ENCODE measurements around the gene SLC39A12.

SLC39A12 gene

DNA sequence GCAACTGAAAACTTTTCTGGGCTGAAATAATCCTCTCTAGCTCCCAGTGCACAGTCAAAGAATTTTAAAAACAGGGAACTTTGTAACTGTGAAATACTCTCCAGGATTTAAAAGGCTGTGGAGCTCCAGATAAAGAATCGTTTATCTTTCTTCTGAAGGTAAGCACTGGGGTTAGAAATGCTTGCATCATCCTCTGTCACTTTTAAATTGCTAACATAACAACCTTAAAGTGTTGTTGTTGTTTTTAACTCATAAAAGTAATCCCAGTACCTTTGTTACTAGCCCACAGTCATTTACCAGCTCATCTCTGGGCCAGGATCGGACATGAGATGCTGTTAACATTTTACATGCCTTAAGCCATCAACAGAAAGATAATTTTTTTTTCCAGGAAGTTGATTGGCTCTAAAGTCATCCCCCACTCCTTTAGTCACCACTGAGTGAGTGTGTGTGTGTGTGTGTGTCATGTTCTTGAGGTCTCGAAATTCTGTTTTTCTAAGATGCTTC is at the start of gene SLC39A12:
Gene SLC39A12 (plus strand): TSS at position 51 of the 504 bp plus-strand sequence. CDS start 1,359 bp downstream, outside the sequence.
- Mint-ChIP-seq H3K4me3 (no peak within 1 kb of the TSS), H3K27me3 (peaks cover 7% of the 10 kb centered on the region), H3K36me3 (ENCODE audit: low read depth) (no peaks in the 10 kb centered on the region), H3K4me1 (ENCODE audit: low read depth) (no peaks in the 10 kb centered on the region), H3K27ac (no peak within 1 kb of the TSS), H3K9me3 (peaks cover 9% of the 10 kb centered on the region)

DNA sequence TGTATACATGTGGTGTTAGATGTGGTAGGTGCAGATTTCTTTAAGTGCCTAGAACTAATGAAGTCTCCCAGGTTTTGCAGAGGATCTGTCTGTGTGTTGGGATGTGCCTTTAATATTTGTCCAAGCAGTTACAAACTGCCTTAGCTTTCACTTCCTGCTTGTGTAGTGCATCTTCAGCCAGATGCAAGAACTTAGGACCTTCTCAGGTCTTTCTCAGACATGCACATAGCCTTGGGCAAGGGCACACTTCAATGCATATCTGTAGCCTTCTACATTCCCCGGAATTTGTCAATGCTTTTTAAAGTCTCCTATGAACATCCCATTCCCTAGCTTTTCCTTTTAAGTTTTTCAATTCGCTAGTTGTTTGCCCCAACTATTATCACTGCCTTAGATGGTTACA is 47.2 kb upstream of the SLC39A12 start:
- H3K36me3 Mint-ChIP-seq (ENCODE audit: low read depth): no peaks in the 10 kb centered on the region
- H3K4me3 Mint-ChIP-seq: no peak overlapping the region
- no peaks in the 10 kb centered on the region for H3K9me3 Mint-ChIP-seq
- no peaks in the 10 kb centered on the region for H3K4me1 Mint-ChIP-seq (ENCODE audit: low read depth)
- no peaks in the 10 kb centered on the region for H3K27me3 Mint-ChIP-seq
- no peak overlapping the region for H3K27ac Mint-ChIP-seq

DNA sequence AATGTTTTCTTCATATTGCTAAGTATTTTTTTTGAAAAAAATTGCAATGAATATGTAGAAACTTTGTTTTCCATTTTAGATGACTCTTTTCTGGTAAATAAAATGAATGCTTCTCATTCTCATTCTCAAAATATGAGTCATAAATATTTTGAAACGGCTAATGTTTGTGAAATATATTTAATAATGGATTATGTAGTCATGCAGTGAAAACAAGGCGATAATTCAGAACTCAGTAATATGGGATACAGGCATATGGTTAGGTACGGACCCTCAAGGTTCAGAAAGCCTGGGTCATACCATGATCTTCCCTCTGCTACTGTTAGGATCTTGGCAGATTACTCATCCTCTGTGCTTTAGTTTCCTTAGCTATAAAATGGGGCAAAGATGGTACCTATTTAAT is 46.2 kb upstream of the SLC39A12 start:
- Mint-ChIP-seq H3K9me3 (no peaks in the 10 kb centered on the region), H3K27ac (no peak overlapping the region), H3K4me1 (ENCODE audit: low read depth) (no peaks in the 10 kb centered on the region), H3K4me3 (no peak overlapping the region), H3K36me3 (ENCODE audit: low read depth) (no peaks in the 10 kb centered on the region), H3K27me3 (no peaks in the 10 kb centered on the region)

DNA sequence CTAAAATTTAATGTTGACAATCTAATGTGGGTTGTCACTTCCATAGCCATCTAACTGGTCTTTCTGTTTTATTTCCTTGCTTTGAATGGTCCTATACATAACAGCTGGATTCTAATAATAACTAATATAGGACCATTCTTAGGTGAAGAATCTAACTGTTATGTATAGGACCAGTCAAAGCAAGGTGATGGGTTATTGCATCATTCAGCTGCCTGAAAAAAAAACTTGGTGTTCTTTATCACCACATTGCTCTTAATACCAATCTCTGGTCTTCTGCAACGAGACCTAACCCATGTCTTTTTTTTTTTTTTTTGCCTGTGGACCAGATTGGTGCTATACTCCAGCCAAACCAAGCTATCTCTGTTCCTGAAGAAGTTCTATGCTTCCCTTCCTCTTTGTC is 45.7 kb upstream of the SLC39A12 start:
- Mint-ChIP-seq H3K27me3 (no peaks in the 10 kb centered on the region), H3K4me1 (ENCODE audit: low read depth) (no peaks in the 10 kb centered on the region), H3K27ac (no peak overlapping the region), H3K4me3 (no peak overlapping the region), H3K9me3 (no peaks in the 10 kb centered on the region), H3K36me3 (ENCODE audit: low read depth) (no peaks in the 10 kb centered on the region)

DNA sequence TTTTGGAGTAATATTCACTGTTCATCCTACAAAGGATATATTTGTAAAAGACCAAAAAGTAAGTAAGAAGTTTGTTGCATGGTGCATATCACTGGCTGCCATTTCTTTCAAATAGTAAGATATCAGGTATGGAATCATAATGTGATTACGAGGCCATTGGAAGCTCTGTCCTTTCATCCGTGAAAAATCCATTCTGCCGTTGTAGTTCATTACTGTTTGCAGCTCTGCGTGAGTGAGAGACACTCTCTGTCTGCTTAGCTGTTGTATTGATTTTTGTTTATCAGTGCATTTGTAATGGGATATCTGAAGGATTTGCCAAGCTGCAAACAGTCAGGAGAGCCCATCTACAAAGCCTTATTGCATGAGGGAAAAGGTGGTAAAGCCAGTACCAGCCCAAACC is 44.1 kb upstream of the SLC39A12 start:
- Mint-ChIP-seq H3K4me3 (no peak overlapping the region), H3K4me1 (ENCODE audit: low read depth) (no peaks in the 10 kb centered on the region), H3K27ac (no peak overlapping the region), H3K27me3 (no peaks in the 10 kb centered on the region), H3K36me3 (ENCODE audit: low read depth) (no peaks in the 10 kb centered on the region), H3K9me3 (no peaks in the 10 kb centered on the region)

DNA sequence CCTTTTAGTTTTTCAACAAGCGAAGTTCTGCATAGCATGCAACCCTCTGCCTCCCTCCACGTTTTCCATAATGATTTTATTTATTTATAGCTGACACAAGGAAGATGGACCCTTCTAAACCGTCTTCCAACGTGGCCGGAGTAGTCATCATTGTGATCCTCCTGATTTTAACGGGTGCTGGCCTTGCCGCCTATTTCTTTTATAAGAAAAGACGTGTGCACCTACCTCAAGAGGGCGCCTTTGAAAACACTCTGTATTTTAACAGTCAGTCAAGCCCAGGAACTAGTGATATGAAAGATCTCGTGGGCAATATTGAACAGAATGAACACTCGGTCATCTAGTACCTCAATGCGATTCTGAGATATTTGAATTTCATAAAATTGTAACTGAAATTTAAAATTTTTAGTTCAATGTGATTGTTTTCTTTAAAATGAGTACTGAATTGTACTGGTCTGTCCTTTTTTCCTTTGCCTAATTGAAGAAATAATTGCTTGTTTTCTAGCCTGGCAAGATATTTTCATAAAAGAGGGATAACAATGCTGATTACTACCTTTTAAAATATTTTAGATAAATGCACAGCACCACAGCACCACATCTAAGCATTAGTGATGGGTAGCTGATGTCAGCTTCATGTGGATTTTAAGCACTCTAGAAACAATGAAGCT is 41.5 kb upstream of the SLC39A12 start:
- Mint-ChIP-seq H3K27me3 (no peaks in the 10 kb centered on the region), H3K9me3 (no peaks in the 10 kb centered on the region), H3K36me3 (ENCODE audit: low read depth) (no peaks in the 10 kb centered on the region), H3K4me1 (ENCODE audit: low read depth) (no peaks in the 10 kb centered on the region), H3K4me3 (no peak overlapping the region), H3K27ac (no peak overlapping the region)

DNA sequence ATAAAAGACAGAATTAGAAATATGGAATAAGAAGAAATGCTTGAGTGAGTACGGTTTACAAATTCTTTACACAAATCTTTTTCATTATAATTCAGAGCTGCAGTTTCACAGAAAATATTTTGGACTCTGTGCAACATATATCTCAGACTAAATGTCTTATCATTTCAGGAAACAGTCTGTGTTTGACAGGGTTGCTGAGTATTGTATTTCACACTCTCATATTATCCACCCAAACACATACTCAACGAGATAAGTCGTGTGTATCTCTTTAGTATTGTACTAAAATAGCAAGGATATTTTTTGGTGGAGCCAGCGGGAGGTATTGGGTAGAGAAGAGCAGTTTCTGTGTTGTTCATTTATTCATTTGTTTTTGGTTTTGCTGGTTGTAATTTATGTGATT is 39.0 kb upstream of the SLC39A12 start:
- H3K4me3 Mint-ChIP-seq: no peak overlapping the region
- H3K27me3 Mint-ChIP-seq: no peaks in the 10 kb centered on the region
- H3K27ac Mint-ChIP-seq: no peak overlapping the region
- H3K36me3 Mint-ChIP-seq (ENCODE audit: low read depth): no peaks in the 10 kb centered on the region
- peaks cover 3% of the 10 kb centered on the region for H3K9me3 Mint-ChIP-seq
- H3K4me1 Mint-ChIP-seq (ENCODE audit: low read depth): no peaks in the 10 kb centered on the region

DNA sequence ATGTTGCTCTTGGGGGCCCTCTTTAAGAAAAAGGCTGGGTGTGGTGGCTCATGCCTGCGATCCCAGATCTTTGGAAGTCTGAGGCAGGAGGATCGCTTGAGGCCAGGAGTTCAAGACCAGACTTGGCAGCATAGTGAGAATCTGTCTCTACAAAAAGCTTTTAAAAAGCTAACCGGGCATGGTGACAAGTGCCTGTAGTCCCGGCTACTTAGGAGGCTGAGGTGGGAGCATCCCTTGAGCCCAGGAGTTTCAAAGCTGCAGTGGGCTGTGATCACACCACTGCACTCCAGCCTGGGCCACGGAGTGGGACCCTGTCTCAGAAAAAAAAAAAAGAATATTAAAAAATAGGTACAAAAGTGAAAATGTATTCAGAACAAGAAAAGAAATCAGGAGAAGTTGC is 38.1 kb upstream of the SLC39A12 start:
- Mint-ChIP-seq H3K36me3 (ENCODE audit: low read depth) (no peaks in the 10 kb centered on the region), H3K27me3 (no peaks in the 10 kb centered on the region), H3K4me1 (ENCODE audit: low read depth) (no peaks in the 10 kb centered on the region), H3K4me3 (no peak overlapping the region), H3K9me3 (peaks cover 9% of the 10 kb centered on the region), H3K27ac (no peak overlapping the region)

DNA sequence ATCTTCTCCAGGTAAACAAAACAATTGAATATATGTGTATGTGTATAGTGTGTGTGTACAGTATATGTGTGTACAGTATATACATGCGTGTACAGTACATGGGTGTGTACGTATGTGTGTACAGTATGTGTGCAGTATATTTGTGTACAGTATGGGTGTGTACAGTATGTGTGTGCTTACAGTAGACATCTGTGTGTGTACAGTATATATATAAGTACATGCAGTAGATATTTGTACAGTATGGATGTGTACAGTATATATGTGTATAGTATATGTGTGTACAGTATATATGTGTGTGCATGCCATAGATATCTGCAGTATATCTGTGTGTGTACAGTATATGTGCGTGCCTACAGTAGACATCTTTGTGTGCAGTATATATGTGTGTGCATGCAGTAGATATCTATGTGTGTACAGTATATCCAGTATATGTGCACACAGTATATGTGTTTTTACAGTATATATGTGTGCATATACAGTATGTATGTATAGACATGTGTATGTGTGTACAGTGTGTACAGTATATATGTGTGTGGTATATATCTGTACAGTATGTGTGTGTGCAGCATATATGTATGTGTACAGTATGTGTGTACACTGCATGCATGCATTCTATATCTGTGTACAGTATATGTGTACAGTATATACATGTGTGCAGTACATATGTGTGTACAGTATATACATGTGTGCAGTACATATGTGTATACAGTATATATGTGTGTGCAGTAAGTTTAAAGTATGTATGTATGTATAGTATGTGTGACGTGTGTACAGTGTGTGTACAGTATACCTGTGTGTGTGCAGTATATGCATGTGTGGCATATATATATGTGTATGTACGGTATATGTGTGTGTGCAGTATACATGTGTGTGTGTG is 37.3 kb upstream of the SLC39A12 start:
- peaks cover 9% of the 10 kb centered on the region for H3K9me3 Mint-ChIP-seq
- H3K27ac Mint-ChIP-seq: no peak overlapping the region
- no peaks in the 10 kb centered on the region for H3K36me3 Mint-ChIP-seq (ENCODE audit: low read depth)
- H3K4me3 Mint-ChIP-seq: no peak overlapping the region
- H3K27me3 Mint-ChIP-seq: no peaks in the 10 kb centered on the region
- no peaks in the 10 kb centered on the region for H3K4me1 Mint-ChIP-seq (ENCODE audit: low read depth)

DNA sequence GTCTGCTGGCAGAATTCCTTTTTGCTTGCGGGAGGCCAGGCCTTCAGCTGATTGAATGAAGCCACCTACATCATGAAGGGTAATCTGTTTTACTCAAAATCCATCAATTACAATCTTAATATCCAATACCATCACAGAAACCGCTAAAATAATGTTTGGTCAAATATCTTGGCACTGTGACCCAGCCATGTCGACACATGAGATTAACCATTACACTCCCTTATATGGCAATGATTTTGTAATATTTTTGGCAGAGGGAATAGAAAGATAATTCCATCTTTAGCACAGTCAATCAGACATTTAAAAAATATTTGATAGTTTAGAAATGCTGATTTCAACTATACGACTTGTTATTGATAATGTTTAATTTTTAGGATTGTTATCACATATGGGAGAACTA is 36.5 kb upstream of the SLC39A12 start:
- peaks cover 9% of the 10 kb centered on the region for H3K9me3 Mint-ChIP-seq
- H3K27me3 Mint-ChIP-seq: no peaks in the 10 kb centered on the region
- H3K27ac Mint-ChIP-seq: no peak overlapping the region
- no peaks in the 10 kb centered on the region for H3K4me1 Mint-ChIP-seq (ENCODE audit: low read depth)
- no peaks in the 10 kb centered on the region for H3K36me3 Mint-ChIP-seq (ENCODE audit: low read depth)
- H3K4me3 Mint-ChIP-seq: no peak overlapping the region

DNA sequence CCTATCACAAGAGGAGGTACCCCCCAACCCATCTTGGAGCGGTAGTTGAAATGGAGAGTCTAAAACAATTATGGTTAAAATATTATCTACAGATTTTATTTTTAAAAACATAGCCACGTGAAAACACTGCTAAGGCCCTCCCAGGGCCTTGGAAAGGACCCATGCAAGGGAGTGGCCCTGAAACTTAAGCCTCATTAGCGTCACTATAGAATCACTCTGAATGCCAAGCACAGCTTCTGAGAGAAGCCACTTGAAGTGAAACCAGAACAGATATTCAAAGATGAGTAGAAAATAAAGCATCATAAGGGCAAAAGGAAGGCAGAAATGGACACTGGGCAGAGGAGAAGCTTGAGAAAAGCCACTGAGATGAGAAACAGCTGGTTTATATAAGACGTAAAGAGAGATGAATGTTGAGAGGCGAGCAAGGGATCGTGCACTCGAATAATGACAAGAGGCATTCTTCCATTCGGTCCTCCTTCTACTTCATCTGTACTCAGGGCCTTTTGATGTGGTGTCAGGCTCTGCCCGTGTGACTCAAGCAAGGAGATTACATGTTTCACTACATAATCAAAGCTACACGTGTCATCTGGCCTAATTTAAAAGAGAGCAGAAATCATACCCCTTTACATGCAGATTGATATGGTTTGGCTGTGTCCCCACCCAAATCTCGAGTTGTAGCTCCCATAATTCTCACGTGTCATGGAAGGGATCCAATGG is 33.4 kb upstream of the SLC39A12 start:
- Mint-ChIP-seq H3K4me1 (ENCODE audit: low read depth) (no peaks in the 10 kb centered on the region), H3K27me3 (no peaks in the 10 kb centered on the region), H3K4me3 (no peak overlapping the region), H3K27ac (no peak overlapping the region), H3K9me3 (peaks cover 9% of the 10 kb centered on the region), H3K36me3 (ENCODE audit: low read depth) (no peaks in the 10 kb centered on the region)

DNA sequence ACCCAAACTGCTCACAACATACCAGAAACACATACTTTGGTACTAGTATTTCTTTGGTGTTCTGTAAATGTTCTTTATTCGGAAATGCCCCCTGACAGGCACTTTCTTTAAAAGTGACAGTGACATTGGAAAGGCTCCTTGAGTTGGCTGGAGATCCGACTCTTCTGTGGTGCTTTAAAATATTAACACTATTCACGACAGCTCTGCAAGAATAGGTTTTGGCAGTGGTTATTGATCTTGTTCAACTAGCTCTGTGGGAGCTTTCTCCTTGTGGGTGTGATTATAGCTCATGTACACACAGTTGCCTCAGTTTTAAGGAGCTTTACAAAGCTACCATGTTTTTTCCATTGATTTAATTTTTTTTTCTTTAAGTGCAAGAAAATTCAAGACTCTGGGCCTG is 30.3 kb upstream of the SLC39A12 start:
- Mint-ChIP-seq H3K9me3 (peaks cover 9% of the 10 kb centered on the region), H3K27me3 (no peaks in the 10 kb centered on the region), H3K36me3 (ENCODE audit: low read depth) (no peaks in the 10 kb centered on the region), H3K4me1 (ENCODE audit: low read depth) (no peaks in the 10 kb centered on the region), H3K4me3 (no peak overlapping the region), H3K27ac (no peak overlapping the region)

DNA sequence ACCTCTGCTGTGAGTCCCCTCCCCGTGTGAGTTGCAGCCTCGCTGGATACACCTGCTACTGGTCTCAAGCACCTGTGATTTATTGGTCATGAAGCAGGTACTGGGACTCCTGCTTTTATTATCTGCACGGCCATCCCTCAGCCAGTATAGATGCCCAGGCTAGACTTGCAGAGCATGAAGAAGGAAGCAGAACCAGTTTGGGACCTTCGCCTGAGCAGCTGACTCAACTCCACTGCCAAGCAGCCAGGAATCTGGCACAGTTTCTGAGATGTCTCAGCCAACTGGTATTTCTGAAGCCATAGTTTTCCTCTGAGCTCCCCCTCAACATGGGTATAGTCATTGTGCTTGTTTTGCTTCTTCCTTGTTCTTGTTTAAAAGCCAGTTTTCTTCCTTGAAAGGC is 28.0 kb upstream of the SLC39A12 start:
- peaks cover 5% of the 10 kb centered on the region for H3K9me3 Mint-ChIP-seq
- no peaks in the 10 kb centered on the region for H3K27me3 Mint-ChIP-seq
- H3K27ac Mint-ChIP-seq: no peak overlapping the region
- no peaks in the 10 kb centered on the region for H3K4me1 Mint-ChIP-seq (ENCODE audit: low read depth)
- H3K4me3 Mint-ChIP-seq: no peak overlapping the region
- H3K36me3 Mint-ChIP-seq (ENCODE audit: low read depth): no peaks in the 10 kb centered on the region

DNA sequence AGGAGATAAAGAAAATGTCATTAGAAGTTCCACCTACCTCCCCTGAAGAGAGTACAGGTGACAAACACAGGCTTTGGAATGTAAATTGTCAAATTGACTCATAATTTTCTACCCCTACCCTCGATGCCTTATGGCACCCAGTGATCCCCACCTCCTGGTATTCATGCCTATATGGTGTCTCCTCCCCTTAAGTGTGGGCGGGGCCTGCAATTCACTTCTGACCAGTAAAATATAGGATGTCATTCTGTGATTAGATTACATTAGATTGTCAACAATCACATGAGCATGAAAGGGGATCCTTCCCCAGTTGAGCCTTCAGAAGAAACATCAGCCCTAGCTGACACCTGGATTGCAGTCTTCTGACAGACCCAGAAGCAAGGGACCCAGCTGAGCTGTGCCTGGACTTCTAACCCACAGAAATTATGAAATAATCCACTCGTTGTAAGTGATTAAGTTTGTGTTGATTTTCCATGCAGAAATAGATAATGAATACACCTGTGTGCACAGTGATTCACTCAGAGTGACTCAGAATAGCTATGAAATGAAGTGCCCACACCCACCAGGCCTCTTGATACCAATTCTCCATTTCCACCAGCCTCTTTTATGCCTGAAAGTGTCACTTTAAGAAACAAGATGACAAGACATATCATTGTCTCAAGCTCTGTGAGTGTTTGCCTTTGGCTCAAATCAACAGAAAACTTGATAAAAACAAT is 8.5 kb upstream of the SLC39A12 start:
- H3K4me3 Mint-ChIP-seq: no peak overlapping the region
- no peaks in the 10 kb centered on the region for H3K9me3 Mint-ChIP-seq
- no peak overlapping the region for H3K27ac Mint-ChIP-seq
- H3K4me1 Mint-ChIP-seq (ENCODE audit: low read depth): no peaks in the 10 kb centered on the region
- H3K27me3 Mint-ChIP-seq: peaks cover 4% of the 10 kb centered on the region
- H3K36me3 Mint-ChIP-seq (ENCODE audit: low read depth): no peaks in the 10 kb centered on the region

Measured in stimulated activated naive CD8-positive, alpha-beta T cell treated with anti-CD3 and anti-CD28 coated beads, Interleukin-15, Interleukin-2, amounts not matched to agents 100 ng/mL and 50 ng/mL, for 24 hours (primary cell).